ENCODE measurements around the gene IGLL5.

Gene IGLL5

GRCh38 chr22:22887621-22888503, at the start of gene IGLL5:
Gene IGLL5 (plus strand): TSS chr22:22887816. CDS start chr22:22888054, 238 bp downstream.
- peak; percentile 46 for DNase-seq

- no peak for DNase-seq
These were observed 49.3 kb upstream of the IGLL5 start for GRCh38 chr22:22838148-22838786.

- DNase-seq: no peak
These were observed 47.9 kb upstream of the IGLL5 start for GRCh38 chr22:22839570-22840314.

GRCh38 chr22:22840780-22841179, 46.8 kb upstream of the IGLL5 start:
- no peak for DNase-seq

GRCh38 chr22:22841598-22841997, 46.0 kb upstream of the IGLL5 start:
- DNase-seq: no peak

- no peak for DNase-seq
These were observed 45.5 kb upstream of the IGLL5 start for GRCh38 chr22:22842085-22842484.

GRCh38 chr22:22843848-22844247, 43.8 kb upstream of the IGLL5 start:
- no peak for DNase-seq

- DNase-seq: no peak
These were observed 40.4 kb upstream of the IGLL5 start for GRCh38 chr22:22847241-22847640.

GRCh38 chr22:22848364-22848866, 39.2 kb upstream of the IGLL5 start:
- peak; percentile 85 for DNase-seq

GRCh38 chr22:22849640-22850610, 37.7 kb upstream of the IGLL5 start:
- DNase-seq: no peak

- no peak for DNase-seq
These were observed 35.6 kb upstream of the IGLL5 start for GRCh38 chr22:22851969-22852368.

- no peak for DNase-seq
These were observed 33.9 kb upstream of the IGLL5 start for GRCh38 chr22:22853713-22854112.

- DNase-seq: no peak
These were observed 33.1 kb upstream of the IGLL5 start for GRCh38 chr22:22854466-22854865.

GRCh38 chr22:22855085-22855484, 32.5 kb upstream of the IGLL5 start:
- DNase-seq: no peak

- peak; percentile 77 for DNase-seq
These were observed 31.9 kb upstream of the IGLL5 start for GRCh38 chr22:22855617-22856308.

- DNase-seq: no peak
These were observed 31.3 kb upstream of the IGLL5 start for GRCh38 chr22:22856364-22856763.

- DNase-seq: no peak
These were observed 30.6 kb upstream of the IGLL5 start for GRCh38 chr22:22856885-22857606.

- DNase-seq: no peak
These were observed 29.7 kb upstream of the IGLL5 start for GRCh38 chr22:22857607-22858558.

GRCh38 chr22:22858559-22858937, 29.1 kb upstream of the IGLL5 start:
- DNase-seq: no peak

GRCh38 chr22:22863001-22863400, 24.6 kb upstream of the IGLL5 start:
- peak; percentile 38 for DNase-seq

Measured in islet precursor cell (in vitro differentiated cells).